KMS-11 (cell line): Measurements from ENCODE around the gene SF3B1.

Experiments used
- H2AFZ ChIP-seq: fragments of 200-600 bp; sonication (generic); 2 replicates; pipeline ENCODE4 v1.6.1; 2016; ENCODE audit warnings: antibody characterized with exemption, mixed run types, low read depth
- H3K27ac ChIP-seq: fragments of 200-600 bp; sonication (generic); 2 replicates; pipeline ENCODE4 v1.6.1; 2016; ENCODE audit warnings: mild to moderate bottlenecking, mixed run types
- H3K27me3 ChIP-seq: fragments of 200-600 bp; sonication (generic); 2 replicates; pipeline ENCODE4 v1.6.1; 2017; ENCODE audit warnings: mild to moderate bottlenecking, low read depth, mixed run types, moderate library complexity; ENCODE audit not compliant: insufficient read depth
- H3K36me3 ChIP-seq: fragments of 200-600 bp; sonication (generic); 2 replicates; pipeline ENCODE4 v1.6.1; 2017; ENCODE audit warnings: mild to moderate bottlenecking, mixed run types; ENCODE audit not compliant: insufficient read depth
- H3K4me1 ChIP-seq: fragments of 200-600 bp; sonication (generic); 2 replicates; pipeline ENCODE4 v1.6.1; 2016; ENCODE audit warnings: mild to moderate bottlenecking, low read depth, mixed run types; ENCODE audit not compliant: poor library complexity, severe bottlenecking
- H3K4me2 ChIP-seq: fragments of 200-600 bp; sonication (generic); 2 replicates; pipeline ENCODE4 v1.7.0; 2016; ENCODE audit warnings: mild to moderate bottlenecking, mixed run types
- H3K4me3 ChIP-seq: fragments of 200-600 bp; sonication (generic); IDR thresholded peaks from 2 replicates; pipeline ENCODE4 v1.6.1; 2017; ENCODE audit warnings: low read depth, low read length, mixed read lengths; ENCODE audit not compliant: insufficient read depth
- H3K79me2 ChIP-seq: fragments of 200-600 bp; sonication (generic); 2 replicates; pipeline ENCODE4 v1.6.1; 2016; ENCODE audit warnings: low read depth, mixed run types; ENCODE audit not compliant: insufficient read depth
- H3K9ac ChIP-seq: fragments of 200-600 bp; sonication (generic); 2 replicates; pipeline ENCODE4 v1.6.1; 2016; ENCODE audit warnings: mild to moderate bottlenecking, mixed run types
- H4K20me1 ChIP-seq: fragments of 200-600 bp; sonication (generic); 2 replicates; pipeline ENCODE4 v1.6.1; 2016; ENCODE audit warnings: mild to moderate bottlenecking, mixed run types; ENCODE audit not compliant: insufficient read depth
- CTCF ChIP-seq: fragments of 200-600 bp; sonication (generic); conservative IDR thresholded peaks from 2 replicates; pipeline ENCODE4 v1.6.1; 2017; ENCODE audit warnings: low read depth, mild to moderate bottlenecking, antibody characterized with exemption, low read length, moderate library complexity, mixed read lengths

The SF3B1 gene

DNA sequence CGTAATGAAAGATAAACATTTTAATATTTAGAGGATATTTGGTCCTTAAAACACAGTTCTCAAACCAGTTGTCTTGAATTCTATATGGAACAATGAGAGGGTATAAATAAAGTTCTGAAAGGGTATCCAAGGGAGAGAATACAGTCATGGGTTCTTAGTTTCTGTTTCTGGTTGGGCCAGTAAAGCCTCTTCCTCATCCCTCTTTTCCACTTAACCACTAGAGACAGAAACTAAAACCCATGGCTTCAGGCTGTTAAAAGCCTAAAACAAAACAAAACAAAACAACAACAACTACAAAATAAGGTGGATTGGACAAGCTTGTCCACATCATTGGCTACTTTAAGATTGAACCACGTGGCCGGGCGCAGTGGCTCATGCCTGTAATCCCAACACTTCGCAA, 37.3 kb upstream of the SF3B1 start:
- Histone ChIP-seq H2AFZ (no peak overlapping the region), H3K4me2 (no peak overlapping the region), H3K27ac (no peak overlapping the region), H3K4me3 (no peak overlapping the region), H3K79me2 (no peaks in the 10 kb centered on the region), H4K20me1 (no peaks in the 10 kb centered on the region), H3K36me3 (peaks cover 4% of the 10 kb centered on the region; the same call in 1 of the 2 replicates), H3K9ac (no peak overlapping the region), H3K4me1 (peaks cover 9% of the 10 kb centered on the region), H3K27me3 (no peaks in the 10 kb centered on the region)
- no peak for TF ChIP-seq CTCF

GRCh38 chr2:197464175-197464574, 29.3 kb upstream of the SF3B1 start:
- peaks cover 16% of the 10 kb centered on the region; the same call in 1 of the 2 replicates for H3K79me2 ChIP-seq
- no peak overlapping the region for H3K4me3 ChIP-seq
- no peak overlapping the region for H3K4me2 ChIP-seq
- H3K27me3 ChIP-seq, result no peaks in the 10 kb centered on the region
- H2AFZ ChIP-seq, result no peak overlapping the region
- H3K9ac ChIP-seq, result no peak overlapping the region
- no peak overlapping the region for H3K27ac ChIP-seq
- no peaks in the 10 kb centered on the region for H4K20me1 ChIP-seq
- H3K36me3 ChIP-seq, result peaks cover 9% of the 10 kb centered on the region; the same call in 1 of the 2 replicates
- peaks cover 4% of the 10 kb centered on the region for H3K4me1 ChIP-seq
- TF ChIP-seq CTCF, result no peak

DNA sequence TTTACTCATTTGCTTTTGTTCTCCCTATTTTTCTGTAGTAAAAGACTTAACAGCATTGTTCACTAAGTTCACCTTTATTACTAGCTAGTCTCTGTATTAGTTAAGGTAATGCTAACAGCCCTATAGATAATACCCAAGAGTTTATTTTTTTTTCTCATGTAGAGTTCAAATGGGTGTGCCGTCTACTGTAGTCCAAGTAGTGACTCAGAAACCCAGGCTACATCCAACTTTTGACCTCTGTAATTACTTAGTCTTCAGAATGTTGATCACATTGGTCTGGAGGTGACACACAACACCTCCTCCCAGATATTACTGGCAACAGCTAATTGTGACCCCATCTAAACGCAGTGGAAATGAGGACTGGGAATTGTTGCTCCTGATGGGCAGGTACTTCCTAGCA, 26.2 kb upstream of the SF3B1 start:
- H3K9ac ChIP-seq, result no peak overlapping the region
- peaks cover 46% of the 10 kb centered on the region for H3K79me2 ChIP-seq
- H3K27me3 ChIP-seq, result no peaks in the 10 kb centered on the region
- no peak for TF ChIP-seq CTCF
- no peak overlapping the region for H3K27ac ChIP-seq
- H2AFZ ChIP-seq, result no peak overlapping the region
- H3K36me3 ChIP-seq, result peaks cover 9% of the 10 kb centered on the region; the same call in 1 of the 2 replicates
- peaks cover 6% of the 10 kb centered on the region; the same call in 1 of the 2 replicates for H4K20me1 ChIP-seq
- no peak overlapping the region for H3K4me2 ChIP-seq
- H3K4me3 ChIP-seq, result no peak overlapping the region
- peaks cover 4% of the 10 kb centered on the region for H3K4me1 ChIP-seq

GRCh38 chr2:197460649-197461048, 25.8 kb upstream of the SF3B1 start:
- Histone ChIP-seq H3K4me2 (no peak overlapping the region), H3K79me2 (peaks cover 50% of the 10 kb centered on the region), H3K4me3 (no peak overlapping the region), H3K27ac (no peak overlapping the region), H4K20me1 (peaks cover 6% of the 10 kb centered on the region; the same call in 1 of the 2 replicates), H2AFZ (no peak overlapping the region), H3K27me3 (no peaks in the 10 kb centered on the region), H3K9ac (no peak overlapping the region), H3K4me1 (peaks cover 4% of the 10 kb centered on the region), H3K36me3 (peaks cover 9% of the 10 kb centered on the region; the same call in 1 of the 2 replicates)
- no peak for TF ChIP-seq CTCF
